GM20000 (cell line): ENCODE measurements around the gene POLA2.

Experiments
- DNase-seq: peaks from one replicate; pipeline ENCODE4 v3.0.0; 2012; ENCODE audit warnings: low spot score
- TF ChIP-seq, protein P1 (sequence below): IDR thresholded peaks from 2 replicates; pipeline ENCODE4 v1.5.1; 2012; ENCODE audit warnings: mild to moderate bottlenecking, control low read depth; ENCODE audit errors: extremely low read depth, missing control alignments

POLA2 gene

GRCh38 chr11:65305501-65306268 lies 43.9 kb downstream of the POLA2 start:
- TF ChIP-seq, protein P1, sequence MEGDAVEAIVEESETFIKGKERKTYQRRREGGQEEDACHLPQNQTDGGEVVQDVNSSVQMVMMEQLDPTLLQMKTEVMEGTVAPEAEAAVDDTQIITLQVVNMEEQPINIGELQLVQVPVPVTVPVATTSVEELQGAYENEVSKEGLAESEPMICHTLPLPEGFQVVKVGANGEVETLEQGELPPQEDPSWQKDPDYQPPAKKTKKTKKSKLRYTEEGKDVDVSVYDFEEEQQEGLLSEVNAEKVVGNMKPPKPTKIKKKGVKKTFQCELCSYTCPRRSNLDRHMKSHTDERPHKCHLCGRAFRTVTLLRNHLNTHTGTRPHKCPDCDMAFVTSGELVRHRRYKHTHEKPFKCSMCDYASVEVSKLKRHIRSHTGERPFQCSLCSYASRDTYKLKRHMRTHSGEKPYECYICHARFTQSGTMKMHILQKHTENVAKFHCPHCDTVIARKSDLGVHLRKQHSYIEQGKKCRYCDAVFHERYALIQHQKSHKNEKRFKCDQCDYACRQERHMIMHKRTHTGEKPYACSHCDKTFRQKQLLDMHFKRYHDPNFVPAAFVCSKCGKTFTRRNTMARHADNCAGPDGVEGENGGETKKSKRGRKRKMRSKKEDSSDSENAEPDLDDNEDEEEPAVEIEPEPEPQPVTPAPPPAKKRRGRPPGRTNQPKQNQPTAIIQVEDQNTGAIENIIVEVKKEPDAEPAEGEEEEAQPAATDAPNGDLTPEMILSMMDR = no peak
- no peak for DNase-seq

GRCh38 chr11:65307298-65308229 lies 45.8 kb downstream of the POLA2 start:
- no peak for DNase-seq
- TF ChIP-seq, protein P1 = no peak

- TF ChIP-seq, protein P1 = no peak
- no peak for DNase-seq
Observed at GRCh38 chr11:65308281-65308891, 46.6 kb downstream of the POLA2 start.

- TF ChIP-seq, protein P1 = no peak
- DNase-seq = no peak
Observed at GRCh38 chr11:65309006-65309405, 47.2 kb downstream of the POLA2 start.

DNA sequence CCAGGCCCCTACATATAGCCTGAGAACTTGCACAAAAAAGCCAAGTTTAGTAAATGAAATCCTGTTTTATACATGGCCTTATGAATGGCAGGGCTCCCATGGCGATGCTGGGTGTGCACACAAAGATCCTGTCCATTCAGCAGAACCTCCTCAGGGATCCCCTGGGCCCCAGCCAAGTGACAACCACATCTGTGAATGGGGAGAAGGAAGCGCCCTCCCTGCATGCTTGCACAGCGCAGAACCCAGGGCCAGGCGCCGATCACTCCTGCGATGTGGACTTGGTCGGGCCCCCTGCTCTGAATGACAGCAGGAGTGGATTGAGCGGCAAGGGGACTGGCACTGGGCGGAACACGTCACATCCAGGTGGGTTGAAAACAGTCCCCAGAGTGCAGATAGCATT lies 48.5 kb downstream of the POLA2 start:
- TF ChIP-seq, protein P1 = no peak
- DNase-seq = no peak

DNA sequence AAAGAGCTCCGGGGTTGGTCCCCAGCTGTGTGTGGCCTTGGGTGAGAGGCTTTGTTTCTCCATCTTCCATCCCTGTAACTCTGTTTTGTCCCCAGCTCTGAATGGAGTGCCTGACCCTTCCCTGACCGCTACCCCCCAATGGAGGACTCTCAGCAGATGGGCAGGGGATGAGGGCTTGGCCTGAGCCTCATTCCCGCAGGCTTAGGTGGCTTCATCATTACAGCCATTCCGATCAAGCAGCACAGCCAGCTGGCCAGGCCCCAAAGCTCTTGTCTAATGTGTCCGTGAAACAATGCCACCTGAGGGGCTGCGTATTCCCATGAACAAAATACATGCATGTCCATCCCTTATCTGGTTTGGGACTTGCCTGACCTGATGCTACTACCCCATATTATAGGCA lies 49.0 kb downstream of the POLA2 start:
- TF ChIP-seq, protein P1 = no peak
- no peak for DNase-seq
